Limb (tissue), 2 donors: ENCODE data around the gene OAS3.
A peak's percentile ranks its signal among the peaks of the same experiment; 100 is the strongest.
"Not testable (repeated sequence)": the region's sequence is repeated elsewhere in the genome, so short reads cannot be mapped to it uniquely, and the experiment has no call there.

Source experiments
- DNase-seq, 2 donors: peaks; one replicate each; pipeline ENCODE4 v3.0.0-alpha.2; 2016; ENCODE audit errors: extremely low spot score in 2 of 2

The OAS3 gene

GRCh38 chr12:112980491-112981158 lies 42.4 kb downstream of the OAS3 start:
- no peak for DNase-seq

- no peak for DNase-seq
Measured at GRCh38 chr12:112985642-112986290, 47.5 kb downstream of the OAS3 start.

GRCh38 chr12:112986291-112986800 lies 48.1 kb downstream of the OAS3 start:
- no peak for DNase-seq

- no peak for DNase-seq
Measured at GRCh38 chr12:112987561-112987960, 49.3 kb downstream of the OAS3 start.

- no peak for DNase-seq
Measured at GRCh38 chr12:112988224-112988623, 50.0 kb downstream of the OAS3 start.

- DNase-seq: not testable (repeated sequence)
Measured at GRCh38 chr12:112988823-112989385, 50.6 kb downstream of the OAS3 start.

GRCh38 chr12:112989806-112990205 lies 51.5 kb downstream of the OAS3 start:
- DNase-seq: no peak

GRCh38 chr12:112992541-112993398 lies 54.5 kb downstream of the OAS3 start:
- peak; percentile 36 to 57 for DNase-seq

GRCh38 chr12:112995008-112995407 lies 56.7 kb downstream of the OAS3 start:
- no peak for DNase-seq

- DNase-seq: no peak
Measured at GRCh38 chr12:112996501-112996900, 58.2 kb downstream of the OAS3 start.

GRCh38 chr12:112997506-112997905 lies 59.2 kb downstream of the OAS3 start:
- DNase-seq: no peak

GRCh38 chr12:112998987-112999767 lies 60.9 kb downstream of the OAS3 start:
- no peak for DNase-seq

- no peak for DNase-seq
Measured at GRCh38 chr12:113000433-113000832, 62.2 kb downstream of the OAS3 start.

- DNase-seq: no peak
Measured at GRCh38 chr12:113002155-113002554, 63.9 kb downstream of the OAS3 start.

- DNase-seq: no peak
Measured at GRCh38 chr12:113002676-113003075, 64.4 kb downstream of the OAS3 start.

- DNase-seq: no peak
Measured at GRCh38 chr12:113003636-113004035, 65.4 kb downstream of the OAS3 start.

GRCh38 chr12:113005762-113006161 lies 67.5 kb downstream of the OAS3 start:
- DNase-seq: no peak

- DNase-seq: no peak
Measured at GRCh38 chr12:113006206-113006605, 67.9 kb downstream of the OAS3 start.

- DNase-seq: no peak
Measured at GRCh38 chr12:113006641-113007040, 68.4 kb downstream of the OAS3 start.

- no peak for DNase-seq
Measured at GRCh38 chr12:113007166-113007565, 68.9 kb downstream of the OAS3 start.

- DNase-seq: no peak
Measured at GRCh38 chr12:113010701-113011100, 72.4 kb downstream of the OAS3 start.
